Suprapubic skin (tissue), 4 donors: ENCODE measurements around the gene RPTOR.

ENCODE experiments used
- CTCF ChIP-seq, 2 donors: fragments of 200-600 bp in 1 of 2; fragments of 450-650 bp in 1 of 2; sonication (generic) in 1 of 2; IDR thresholded peaks; one replicate each; pipeline ENCODE4 v1.5.1; 2016 to 2019; ENCODE audit warnings: antibody characterized with exemption in 2 of 2, mild to moderate bottlenecking in 1 of 2, moderate library complexity in 1 of 2
- EP300 ChIP-seq: sonication (generic); formaldehyde crosslinking; IDR thresholded peaks from one replicate; pipeline ENCODE4 v1.6.1; 2017; ENCODE audit warnings: antibody characterized with exemption
- POLR2A ChIP-seq, 2 donors: fragments of 450-650 bp; IDR thresholded peaks; one replicate each; pipeline ENCODE4 v1.6.1; 2017; ENCODE audit warnings: antibody characterized with exemption in 2 of 2, mild to moderate bottlenecking in 2 of 2, moderate library complexity in 2 of 2
- POLR2AphosphoS5 ChIP-seq, 3 donors: sonication (generic); formaldehyde crosslinking; IDR thresholded peaks; one replicate each; pipeline ENCODE4 v1.6.1; 2017; ENCODE audit warnings: antibody characterized with exemption in 3 of 3

GRCh38 chr17:80997424-80998117, 452.9 kb downstream of the RPTOR start:
- TF ChIP-seq CTCF (IDR thresholded peaks at IDR 0.05), result no peak
- TF ChIP-seq POLR2A (IDR thresholded peaks at IDR 0.05), result no peak
- no peak for TF ChIP-seq EP300
- no peak for TF ChIP-seq POLR2AphosphoS5 (IDR thresholded peaks at IDR 0.05)
